ENCODE results near the gene SRL. TPM values are rescaled to one million over a fixed set of nuclear protein-coding genes. Genes with fewer than 3 reads are reported as not detected.

The SRL gene
- total RNA-seq, 1 experiment from 2014 or later, result not detected

DNA sequence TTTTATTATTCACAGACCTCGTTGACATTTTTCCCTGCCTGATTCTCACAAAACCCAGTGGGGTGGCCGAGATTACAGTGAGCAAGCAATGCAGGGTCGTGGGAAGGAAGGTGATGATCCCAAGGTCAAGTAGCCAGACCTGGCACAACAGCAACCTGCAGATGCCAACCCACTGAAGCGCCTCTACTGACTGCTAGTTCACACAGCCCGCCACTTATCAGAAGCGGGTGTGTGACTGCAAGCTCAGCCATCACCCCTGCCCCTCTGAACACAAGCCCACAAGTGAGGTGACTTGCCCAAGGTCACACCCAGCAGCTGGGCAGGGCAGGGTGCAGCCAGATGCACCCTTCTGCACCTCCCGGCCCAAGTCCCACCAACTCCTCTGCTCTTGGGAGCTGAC is 23.8 kb upstream of the SRL start:
- TF ChIP-seq, protein P1, sequence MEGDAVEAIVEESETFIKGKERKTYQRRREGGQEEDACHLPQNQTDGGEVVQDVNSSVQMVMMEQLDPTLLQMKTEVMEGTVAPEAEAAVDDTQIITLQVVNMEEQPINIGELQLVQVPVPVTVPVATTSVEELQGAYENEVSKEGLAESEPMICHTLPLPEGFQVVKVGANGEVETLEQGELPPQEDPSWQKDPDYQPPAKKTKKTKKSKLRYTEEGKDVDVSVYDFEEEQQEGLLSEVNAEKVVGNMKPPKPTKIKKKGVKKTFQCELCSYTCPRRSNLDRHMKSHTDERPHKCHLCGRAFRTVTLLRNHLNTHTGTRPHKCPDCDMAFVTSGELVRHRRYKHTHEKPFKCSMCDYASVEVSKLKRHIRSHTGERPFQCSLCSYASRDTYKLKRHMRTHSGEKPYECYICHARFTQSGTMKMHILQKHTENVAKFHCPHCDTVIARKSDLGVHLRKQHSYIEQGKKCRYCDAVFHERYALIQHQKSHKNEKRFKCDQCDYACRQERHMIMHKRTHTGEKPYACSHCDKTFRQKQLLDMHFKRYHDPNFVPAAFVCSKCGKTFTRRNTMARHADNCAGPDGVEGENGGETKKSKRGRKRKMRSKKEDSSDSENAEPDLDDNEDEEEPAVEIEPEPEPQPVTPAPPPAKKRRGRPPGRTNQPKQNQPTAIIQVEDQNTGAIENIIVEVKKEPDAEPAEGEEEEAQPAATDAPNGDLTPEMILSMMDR (IDR thresholded peaks at IDR 0.05), result no peak
- TF ChIP-seq TCF7L2 (IDR thresholded peaks at IDR 0.05; ENCODE audit: low read depth, low read length) (no peak), SIN3A (IDR thresholded peaks at IDR 0.05; ENCODE audit: borderline replicate concordance, insufficient read depth, low read depth, low read length) (no peak), POLR2AphosphoS5 (IDR thresholded peaks at IDR 0.05; ENCODE audit: low read depth, low read length) (no peak)
- TF ChIP-seq, protein P2, sequence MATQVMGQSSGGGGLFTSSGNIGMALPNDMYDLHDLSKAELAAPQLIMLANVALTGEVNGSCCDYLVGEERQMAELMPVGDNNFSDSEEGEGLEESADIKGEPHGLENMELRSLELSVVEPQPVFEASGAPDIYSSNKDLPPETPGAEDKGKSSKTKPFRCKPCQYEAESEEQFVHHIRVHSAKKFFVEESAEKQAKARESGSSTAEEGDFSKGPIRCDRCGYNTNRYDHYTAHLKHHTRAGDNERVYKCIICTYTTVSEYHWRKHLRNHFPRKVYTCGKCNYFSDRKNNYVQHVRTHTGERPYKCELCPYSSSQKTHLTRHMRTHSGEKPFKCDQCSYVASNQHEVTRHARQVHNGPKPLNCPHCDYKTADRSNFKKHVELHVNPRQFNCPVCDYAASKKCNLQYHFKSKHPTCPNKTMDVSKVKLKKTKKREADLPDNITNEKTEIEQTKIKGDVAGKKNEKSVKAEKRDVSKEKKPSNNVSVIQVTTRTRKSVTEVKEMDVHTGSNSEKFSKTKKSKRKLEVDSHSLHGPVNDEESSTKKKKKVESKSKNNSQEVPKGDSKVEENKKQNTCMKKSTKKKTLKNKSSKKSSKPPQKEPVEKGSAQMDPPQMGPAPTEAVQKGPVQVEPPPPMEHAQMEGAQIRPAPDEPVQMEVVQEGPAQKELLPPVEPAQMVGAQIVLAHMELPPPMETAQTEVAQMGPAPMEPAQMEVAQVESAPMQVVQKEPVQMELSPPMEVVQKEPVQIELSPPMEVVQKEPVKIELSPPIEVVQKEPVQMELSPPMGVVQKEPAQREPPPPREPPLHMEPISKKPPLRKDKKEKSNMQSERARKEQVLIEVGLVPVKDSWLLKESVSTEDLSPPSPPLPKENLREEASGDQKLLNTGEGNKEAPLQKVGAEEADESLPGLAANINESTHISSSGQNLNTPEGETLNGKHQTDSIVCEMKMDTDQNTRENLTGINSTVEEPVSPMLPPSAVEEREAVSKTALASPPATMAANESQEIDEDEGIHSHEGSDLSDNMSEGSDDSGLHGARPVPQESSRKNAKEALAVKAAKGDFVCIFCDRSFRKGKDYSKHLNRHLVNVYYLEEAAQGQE (IDR thresholded peaks at IDR 0.05; ENCODE audit: insufficient read depth in 1 of 2, low read depth in 2 of 2, low read length in 1 of 2), result no peak
- Histone ChIP-seq H3K4me3 (ENCODE audit: low read depth in 2 of 2, low read length in 2 of 2) (no peak overlapping the region), H3K4me1 (ENCODE audit: control insufficient read depth, insufficient read depth, low read length) (peaks cover 11% of the 10 kb centered on the region; the same call in 1 of the 2 replicates), H3K27ac (ENCODE audit: low read length) (no peak overlapping the region), H3K36me3 (ENCODE audit: control insufficient read depth, insufficient read depth, low read length) (no peaks in the 10 kb centered on the region), H3K9me3 (ENCODE audit: control insufficient read depth, insufficient read depth, low read depth, low read length) (no peaks in the 10 kb centered on the region), H3K27me3 (ENCODE audit: control insufficient read depth, insufficient read depth, low read length) (no peaks in the 10 kb centered on the region)
- POLR2A ChIA-PET, result no interaction called here
- intact Hi-C loops (cut with micrococcal nuclease; ENCODE audit: unreplicated experiment), result no loop called here
- ATAC-seq (no peak), DNase-seq (ENCODE audit: low read depth, low spot score) (no peak)
- in situ Hi-C loops (cut with HindIII; ENCODE audit: low pct_unique_long_range_greater_than_20kb, low sequenced_read_pairs), result no loop called here
- no TSS peak for BruUV-seq (replicated peaks)
- CTCF ChIA-PET, result interaction anchor here (0.6 to 1.5 kb wide), 2 partner anchors 12 to 66 kb away, joined by 3 to 8 read pairs; no protein-coding TSS in a partner anchor

DNA sequence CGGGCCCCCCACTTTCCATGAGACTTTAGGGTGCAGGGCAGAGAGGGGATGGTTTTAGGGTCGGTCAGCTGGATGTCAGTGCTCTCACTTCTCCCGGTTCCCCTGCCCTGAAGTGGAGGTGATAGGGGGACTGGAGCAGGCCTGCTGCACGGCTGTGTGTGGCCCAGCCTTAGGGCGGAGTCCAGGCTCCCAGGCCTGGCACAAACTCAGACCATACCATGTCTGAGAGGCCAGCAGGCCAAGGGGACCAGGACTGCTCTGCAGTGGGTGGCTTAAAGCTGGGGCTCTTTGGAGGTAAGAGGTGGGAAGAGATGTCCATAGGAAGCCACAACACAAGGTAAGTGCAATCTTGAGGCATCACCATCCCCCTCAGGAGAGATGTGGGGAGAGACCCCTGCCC is 22.7 kb upstream of the SRL start:
- H3K9me3 ChIP-seq (ENCODE audit: control insufficient read depth, insufficient read depth, low read depth, low read length), result no peaks in the 10 kb centered on the region
- H3K4me1 ChIP-seq (ENCODE audit: control insufficient read depth, insufficient read depth, low read length), result 0 out of 2 replicates have a peak, but pooled peaks cover 4% of the 10 kb centered on the region
- no TSS peak for BruUV-seq (replicated peaks)
- H3K36me3 ChIP-seq (ENCODE audit: control insufficient read depth, insufficient read depth, low read length), result no peaks in the 10 kb centered on the region
- DNase-seq (ENCODE audit: low read depth, low spot score) (no peak), ATAC-seq (peak; percentile 50)
- no peaks in the 10 kb centered on the region for H3K27me3 ChIP-seq (ENCODE audit: control insufficient read depth, insufficient read depth, low read length)
- H3K4me3 ChIP-seq (ENCODE audit: low read depth in 2 of 2, low read length in 2 of 2), result no peak overlapping the region
- no peak for TF ChIP-seq TCF7L2 (IDR thresholded peaks at IDR 0.05; ENCODE audit: low read depth, low read length)
- no peak for TF ChIP-seq POLR2AphosphoS5 (IDR thresholded peaks at IDR 0.05; ENCODE audit: low read depth, low read length)
- no peak for TF ChIP-seq SIN3A (IDR thresholded peaks at IDR 0.05; ENCODE audit: borderline replicate concordance, insufficient read depth, low read depth, low read length)
- TF ChIP-seq, protein P1 (IDR thresholded peaks at IDR 0.05), result no peak
- TF ChIP-seq, protein P2 (IDR thresholded peaks at IDR 0.05; ENCODE audit: insufficient read depth in 1 of 2, low read depth in 2 of 2, low read length in 1 of 2), result no peak
- POLR2A ChIA-PET, result no interaction called here
- in situ Hi-C loops (cut with HindIII; ENCODE audit: low pct_unique_long_range_greater_than_20kb, low sequenced_read_pairs) (no loop called here), intact Hi-C loops (cut with micrococcal nuclease; ENCODE audit: unreplicated experiment) (no loop called here)
- CTCF ChIA-PET, result interaction anchor here (0.7 kb wide), 1 partner anchor 9 kb away, joined by 4 read pairs; no protein-coding TSS in a partner anchor
- H3K27ac ChIP-seq (ENCODE audit: low read length), result no peak overlapping the region
